ENCODE measurements around the gene C10orf53. TPM values are rescaled to one million over a fixed set of nuclear protein-coding genes. Genes with fewer than 3 reads are reported as not detected.

Gene C10orf53
- total and polyA plus RNA-seq, 2 donors (not counting 1 experiment from before 2014, with no cell fraction given), result not detected

- Histone ChIP-seq H3K27ac (ENCODE audit: insufficient read depth, low read length) (no peak overlapping the region), H3K4me1 (ENCODE audit: control insufficient read depth, extremely low read depth, insufficient read depth, low read length) (no peaks in the 10 kb centered on the region), H3K4me2 (ENCODE audit: extremely low read depth, insufficient read depth, low read length) (no peak overlapping the region), H3K36me3 (ENCODE audit: control insufficient read depth, insufficient read depth, low read length) (no peaks in the 10 kb centered on the region), H3K9ac (ENCODE audit: insufficient read depth, low read length) (no peak overlapping the region), H3K4me3 (replicated peaks in 1 of 4; ENCODE audit: control extremely low read depth in 1 of 4, insufficient read depth in 1 of 4, low read depth in 3 of 4, low read length in 4 of 4) (no peak overlapping the region), H2AFZ (ENCODE audit: low read length) (no peak overlapping the region), H3K27me3 (ENCODE audit: control insufficient read depth, insufficient read depth, low read length) (no peaks in the 10 kb centered on the region), H3K9me3 (ENCODE audit: control insufficient read depth, insufficient read depth, low read depth, low read length) (no peaks in the 10 kb centered on the region), H4K20me1 (ENCODE audit: control insufficient read depth, extremely low read depth, insufficient read depth, low read length) (no peaks in the 10 kb centered on the region), H3K79me2 (ENCODE audit: control insufficient read depth, insufficient read depth, low read length) (no peaks in the 10 kb centered on the region)
- no peak for TF ChIP-seq CTCF (conservative IDR thresholded peaks at IDR 0.05 in 1 of 2, IDR thresholded peaks at IDR 0.05 in 1 of 2; ENCODE audit: low read depth in 1 of 2, low read length in 2 of 2)
- TF ChIP-seq EZH2 (IDR thresholded peaks at IDR 0.05; ENCODE audit: low read length, missing control alignments), result no peak
- no peak for DNase-seq (ENCODE audit: low read depth in 2 of 2)
These were observed 65.6 kb downstream of the C10orf53 start for GRCh38 chr10:49744924-49745605.

DNA sequence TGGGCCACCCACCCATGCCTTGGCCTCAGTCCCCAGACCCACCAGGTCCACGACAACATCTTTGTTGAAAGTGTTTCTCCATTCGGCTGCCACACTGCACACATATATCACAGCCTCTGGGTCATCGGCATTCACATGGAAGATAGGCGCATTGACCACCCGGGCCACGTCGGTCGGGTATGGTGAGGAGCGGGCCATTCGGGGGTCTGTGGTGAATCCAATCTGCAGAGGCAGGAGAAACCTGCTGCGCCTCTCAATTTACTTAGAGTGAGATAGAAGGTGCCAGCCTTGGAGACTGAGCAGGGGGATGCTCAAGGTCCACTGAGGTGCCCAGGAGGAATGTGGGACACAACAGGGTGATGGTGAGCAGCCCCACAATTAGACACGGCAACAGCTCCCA is 66.3 kb downstream of the C10orf53 start:
- TF ChIP-seq EZH2 (IDR thresholded peaks at IDR 0.05; ENCODE audit: low read length, missing control alignments) (no peak), CTCF (conservative IDR thresholded peaks at IDR 0.05 in 1 of 2, IDR thresholded peaks at IDR 0.05 in 1 of 2; ENCODE audit: low read depth in 1 of 2, low read length in 2 of 2) (no peak)
- no peak overlapping the region for H3K9ac ChIP-seq (ENCODE audit: insufficient read depth, low read length)
- no peak overlapping the region for H3K4me2 ChIP-seq (ENCODE audit: extremely low read depth, insufficient read depth, low read length)
- no peak overlapping the region for H3K27ac ChIP-seq (ENCODE audit: insufficient read depth, low read length)
- no peaks in the 10 kb centered on the region for H3K4me1 ChIP-seq (ENCODE audit: control insufficient read depth, extremely low read depth, insufficient read depth, low read length)
- no peak overlapping the region for H3K4me3 ChIP-seq (replicated peaks in 1 of 4; ENCODE audit: control extremely low read depth in 1 of 4, insufficient read depth in 1 of 4, low read depth in 3 of 4, low read length in 4 of 4)
- no peaks in the 10 kb centered on the region for H3K9me3 ChIP-seq (ENCODE audit: control insufficient read depth, insufficient read depth, low read depth, low read length)
- no peak overlapping the region for H2AFZ ChIP-seq (ENCODE audit: low read length)
- no peaks in the 10 kb centered on the region for H3K27me3 ChIP-seq (ENCODE audit: control insufficient read depth, insufficient read depth, low read length)
- H3K36me3 ChIP-seq (ENCODE audit: control insufficient read depth, insufficient read depth, low read length), result no peaks in the 10 kb centered on the region
- no peak for DNase-seq (ENCODE audit: low read depth in 2 of 2)
- no peaks in the 10 kb centered on the region for H4K20me1 ChIP-seq (ENCODE audit: control insufficient read depth, extremely low read depth, insufficient read depth, low read length)
- H3K79me2 ChIP-seq (ENCODE audit: control insufficient read depth, insufficient read depth, low read length), result no peaks in the 10 kb centered on the region

DNA sequence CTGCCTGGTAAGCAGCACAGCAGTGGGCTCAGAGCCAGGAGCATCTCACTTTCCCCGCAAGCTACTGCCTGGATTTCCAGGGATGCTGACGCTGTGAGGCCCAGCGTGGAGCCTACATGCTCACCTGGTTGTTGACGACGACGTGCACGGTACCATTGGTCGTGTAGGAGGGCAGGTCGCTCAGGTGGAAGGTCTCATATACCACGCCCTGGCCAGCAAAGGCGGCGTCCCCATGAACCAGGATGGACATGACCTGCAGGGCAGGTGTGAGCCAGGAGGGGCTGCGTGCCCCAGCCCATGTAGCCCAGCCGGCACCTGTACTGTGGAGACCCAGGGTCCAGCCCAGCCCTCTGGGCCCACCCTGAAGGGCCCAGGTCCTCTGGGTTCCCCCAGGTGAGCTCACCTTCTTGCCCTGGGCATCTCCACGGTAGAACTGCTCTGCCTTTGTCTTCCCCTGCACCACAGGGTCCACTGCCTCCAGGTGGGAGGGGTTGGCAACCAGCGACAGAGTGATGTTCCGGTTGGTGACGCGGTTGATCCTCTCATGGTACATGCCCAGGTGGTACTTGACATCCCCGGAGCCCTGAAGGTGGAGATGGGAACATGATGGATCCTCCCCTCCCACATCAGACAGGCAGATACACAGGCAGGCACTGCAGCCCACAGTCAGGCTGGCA is 67.3 kb downstream of the C10orf53 start:
- DNase-seq (ENCODE audit: low read depth in 2 of 2), result no peak
- Histone ChIP-seq H3K9me3 (ENCODE audit: control insufficient read depth, insufficient read depth, low read depth, low read length) (no peaks in the 10 kb centered on the region), H3K79me2 (ENCODE audit: control insufficient read depth, insufficient read depth, low read length) (no peaks in the 10 kb centered on the region), H3K36me3 (ENCODE audit: control insufficient read depth, insufficient read depth, low read length) (no peaks in the 10 kb centered on the region), H2AFZ (ENCODE audit: low read length) (no peak overlapping the region), H3K27me3 (ENCODE audit: control insufficient read depth, insufficient read depth, low read length) (no peaks in the 10 kb centered on the region), H3K4me2 (ENCODE audit: extremely low read depth, insufficient read depth, low read length) (no peak overlapping the region), H4K20me1 (ENCODE audit: control insufficient read depth, extremely low read depth, insufficient read depth, low read length) (no peaks in the 10 kb centered on the region), H3K27ac (ENCODE audit: insufficient read depth, low read length) (no peak overlapping the region), H3K4me3 (replicated peaks in 1 of 4; ENCODE audit: control extremely low read depth in 1 of 4, insufficient read depth in 1 of 4, low read depth in 3 of 4, low read length in 4 of 4) (no peak overlapping the region), H3K9ac (ENCODE audit: insufficient read depth, low read length) (no peak overlapping the region), H3K4me1 (ENCODE audit: control insufficient read depth, extremely low read depth, insufficient read depth, low read length) (no peaks in the 10 kb centered on the region)
- no peak for TF ChIP-seq EZH2 (IDR thresholded peaks at IDR 0.05; ENCODE audit: low read length, missing control alignments)
- no peak for TF ChIP-seq CTCF (conservative IDR thresholded peaks at IDR 0.05 in 1 of 2, IDR thresholded peaks at IDR 0.05 in 1 of 2; ENCODE audit: low read depth in 1 of 2, low read length in 2 of 2)

Other genes with a start within 250 kb of the C10orf53 start
- 12.6 and 14.4 TPM in 2 replicates for gene ERCC6, start 140.5 kb upstream of the C10orf53 start, total RNA-seq
- 6.2 and 6.9 TPM in 2 replicates for gene ERCC6, start 140.5 kb upstream of the C10orf53 start, polyA plus RNA-seq
- not detected in 2 replicates for gene SLC18A3, start 69.3 kb upstream of the C10orf53 start, total RNA-seq
- not detected in 2 replicates for gene SLC18A3, start 69.3 kb upstream of the C10orf53 start, polyA plus RNA-seq
- gene CHAT, start 65.6 kb upstream of the C10orf53 start, total RNA-seq, result not detected in 2 replicates
- gene CHAT, start 65.6 kb upstream of the C10orf53 start, polyA plus RNA-seq, result not detected in 2 replicates
- gene OGDHL, start 82.7 kb downstream of the C10orf53 start, total RNA-seq, result under 0.01 TPM in 2 replicates
- 0.06 and 0.08 TPM in 2 replicates for gene OGDHL, start 82.7 kb downstream of the C10orf53 start, polyA plus RNA-seq